HG02588 (cell line): ENCODE measurements around the gene ADAM8.

Source experiments
- ATAC-seq: cut with Tn5 transposase; IDR thresholded peaks from one replicate; pipeline ENCODE4 v1.9.1; 2021; ENCODE audit warnings: mild to moderate bottlenecking, moderate library complexity; ENCODE audit not compliant: unreplicated experiment

ADAM8 gene

DNA sequence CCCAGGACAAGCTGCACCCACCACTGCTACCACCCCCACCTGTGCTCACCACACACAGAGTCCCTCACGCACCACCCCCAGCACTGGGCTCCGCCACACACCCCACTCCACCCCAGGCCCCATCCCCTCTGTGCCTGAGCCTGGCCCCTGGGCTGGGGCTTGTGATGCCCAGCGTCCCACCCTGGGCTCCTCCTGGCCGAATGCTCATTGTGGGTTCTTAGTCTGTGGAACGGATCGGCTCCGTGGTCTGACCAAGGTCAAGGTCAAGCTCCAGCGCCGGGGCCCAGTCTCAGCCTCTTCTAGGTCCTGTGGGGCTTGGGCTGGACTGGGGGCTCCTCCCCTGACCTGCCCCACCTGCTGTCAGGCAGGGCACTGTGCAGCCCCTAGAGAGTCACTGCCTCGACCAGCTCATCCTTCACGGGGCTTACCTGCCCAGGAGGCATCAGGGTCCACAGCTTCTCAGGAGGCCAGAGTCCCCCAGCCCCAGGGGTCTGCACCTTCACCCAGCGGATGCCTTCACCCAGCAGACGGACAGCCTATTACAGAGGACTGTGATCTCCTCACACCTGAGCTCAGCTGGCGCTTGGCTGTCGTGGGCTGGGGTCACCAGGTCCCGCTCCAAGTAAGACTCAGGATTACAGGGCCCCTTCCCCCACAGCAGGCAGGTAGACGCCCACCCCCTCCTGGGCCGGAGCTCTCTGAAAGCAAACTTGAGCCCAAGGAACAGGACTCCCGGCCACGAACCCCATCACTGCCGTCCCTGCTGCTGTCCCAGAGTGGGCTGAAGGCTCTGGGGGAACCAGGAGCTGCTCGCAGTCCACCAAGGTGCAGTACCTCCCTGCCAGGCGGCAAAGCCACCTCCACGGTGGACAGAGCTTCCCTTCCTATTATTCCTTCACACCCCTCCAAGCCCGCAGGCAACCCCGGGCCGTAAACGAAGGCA, 61.9 kb downstream of the ADAM8 start:
- ATAC-seq, result no peak

DNA sequence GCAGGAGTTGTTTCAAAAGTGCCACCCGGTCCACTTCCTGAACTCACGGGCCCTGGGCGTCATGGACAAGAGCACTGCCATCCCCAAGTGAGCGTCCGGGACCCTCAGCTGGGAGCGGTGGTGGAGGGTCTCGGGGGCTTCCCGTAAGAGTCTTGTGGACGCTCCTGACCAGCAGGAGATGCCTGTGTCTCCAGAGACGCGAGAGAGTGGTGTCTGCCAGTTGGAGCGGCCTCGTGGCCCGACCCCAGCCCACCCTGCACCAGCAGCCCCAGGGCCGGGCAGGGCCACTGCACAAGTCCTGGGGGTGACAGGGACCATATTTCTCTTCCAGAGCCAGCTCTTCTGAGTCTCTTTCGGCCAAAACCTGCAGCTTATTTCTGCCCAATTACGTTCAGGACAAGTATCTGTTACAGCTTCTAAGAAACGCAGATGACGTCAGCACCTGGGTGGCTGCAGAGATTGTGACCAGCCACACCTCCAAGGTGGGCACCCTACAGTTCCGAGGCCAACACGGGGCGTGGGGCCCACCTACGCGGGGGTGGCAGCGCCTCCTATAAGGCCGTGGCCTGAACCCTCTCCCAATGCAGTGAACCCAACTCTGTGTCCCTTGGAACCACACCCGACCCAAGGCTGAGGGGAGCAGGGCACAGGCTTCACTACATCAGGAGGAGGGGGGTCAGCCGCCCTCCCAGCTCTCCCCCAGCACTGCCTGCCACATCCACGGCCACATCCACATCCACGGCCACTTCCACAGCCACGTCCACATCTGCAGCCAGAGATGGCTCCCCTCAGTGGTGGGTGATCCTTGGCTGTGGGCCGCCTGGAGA, 62.8 kb downstream of the ADAM8 start:
- ATAC-seq, result no peak

DNA sequence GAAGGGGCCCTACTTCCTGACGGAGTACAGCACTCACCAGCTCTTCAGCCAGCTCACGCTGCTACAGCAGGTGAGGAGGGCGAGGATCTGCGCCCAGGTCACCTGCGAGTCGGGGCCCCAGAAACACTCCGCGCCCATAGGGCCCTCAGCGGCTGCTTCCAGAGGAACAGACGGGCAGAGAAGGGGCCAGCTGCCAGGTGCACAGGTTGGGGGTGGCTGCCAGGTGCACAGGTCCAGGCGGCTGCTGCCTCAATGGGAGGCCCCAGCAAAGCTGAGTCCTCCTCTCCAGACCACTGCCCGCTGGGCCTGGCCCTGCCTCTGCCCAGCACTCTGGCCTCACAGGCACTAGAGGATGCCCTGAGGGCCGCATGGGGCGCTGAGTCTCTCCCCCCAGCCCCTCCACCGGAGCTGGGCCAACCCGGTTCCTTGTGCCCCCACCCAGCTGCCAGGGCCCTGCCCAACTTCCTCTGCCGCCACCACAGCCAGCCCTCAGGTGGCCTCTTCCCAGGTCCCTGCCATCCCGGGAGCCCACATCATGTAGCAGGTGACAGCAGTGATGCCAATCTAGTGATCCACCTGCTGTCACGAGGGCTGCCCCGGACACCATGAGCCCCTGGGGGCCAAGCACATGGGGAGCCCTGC, 63.7 kb downstream of the ADAM8 start:
- ATAC-seq, result no peak
